HCT116 (cell line): ENCODE measurements around the gene LENG9. TPM values are rescaled to one million over a fixed set of nuclear protein-coding genes. Genes with fewer than 3 reads are reported as not detected.

Experiments used
- ATAC-seq: fragments of 200-7000 bp; cut with Tn5 transposase; 2 replicates; pipeline ENCODE4 v1.9.1; 2020; ENCODE audit warnings: mild to moderate bottlenecking, moderate library complexity
- BruUV-seq: library from RNA; stranded (reverse); fragments of 400-500 nt; replicated peaks from 2 replicates; lab custom pipeline; 2021; lab: Mats Ljungman, UMichigan
- CTCF ChIA-PET: fragments of 300-600 bp; sonication (Branson Sonifier 250); formaldehyde crosslinking; loops from one replicate; lab custom pipeline; 2021; ENCODE audit warnings: antibody characterized with exemption; lab: Charles Lee
- POLR2A ChIA-PET: fragments of 300-600, 350-600 bp; sonication (Branson Sonifier 250); formaldehyde crosslinking; loops from one replicate; lab custom pipeline; 2021; ENCODE audit warnings: antibody characterized with exemption; lab: Charles Lee
- RAD21 ChIA-PET, 2 experiments: fragments of 300-600 bp; sonication (Branson Sonifier 250); formaldehyde crosslinking; loops; one replicate each; lab custom pipeline; 2023; ENCODE audit warnings: low total read pairs in 2 of 2; ENCODE audit not compliant: uncharacterized antibody in 2 of 2, unreplicated experiment in 2 of 2, low non-redundant PET in 1 of 2; lab: Charles Lee
- DNase-seq: peaks from one replicate; pipeline ENCODE4 v3.0.0-alpha.2; 2010; ENCODE audit warnings: low read depth, low spot score
- H2AFZ ChIP-seq: fragments of 200-600 bp; shearing (Covaris generic), sonication (generic); 2 replicates; pipeline ENCODE4 v1.6.1; 2017; ENCODE audit warnings: low read depth, mixed run types, mixed read lengths, antibody characterized with exemption, low read length; ENCODE audit not compliant: poor library complexity, severe bottlenecking
- H3K27ac ChIP-seq: 2 replicates; pipeline ENCODE4 v1.5.1; 2012; ENCODE audit warnings: low read depth, low read length
- H3K27me3 ChIP-seq: fragments of 200-600 bp; sonication (generic); 2 replicates; pipeline ENCODE4 v1.6.1; 2016; ENCODE audit warnings: mixed run types, low read length, mixed read lengths; ENCODE audit not compliant: insufficient read depth
- H3K36me3 ChIP-seq, 2 experiments: fragments of 200-500 bp in 1 of 2; fragments of 200-600 bp in 1 of 2; sonication (Bioruptor generic) in 1 of 2; sonication (generic) in 1 of 2; 2 replicates each; pipeline versions ENCODE4 v1.5.1 to v1.6.1; 2014 to 2016; ENCODE audit warnings: low read length in 2 of 2, inconsistent platforms in 1 of 2, mixed read lengths in 1 of 2, mixed run types in 1 of 2; ENCODE audit not compliant: insufficient read depth in 2 of 2, control insufficient read depth in 1 of 2
- H3K4me1 ChIP-seq, 2 experiments: fragments of 200-600 bp in 1 of 2; sonication (generic) in 1 of 2; 2 replicates each; pipeline versions ENCODE4 v1.5.1 to v1.6.1; 2012 to 2017; ENCODE audit warnings: low read length in 2 of 2, inconsistent platforms in 1 of 2, mild to moderate bottlenecking in 1 of 2, mixed read lengths in 1 of 2, mixed run types in 1 of 2, moderate library complexity in 1 of 2; ENCODE audit not compliant: insufficient read depth in 2 of 2, control insufficient read depth in 1 of 2
- H3K4me2 ChIP-seq: fragments of 200-600 bp; sonication (generic); 2 replicates; pipeline ENCODE4 v1.6.1; 2017; ENCODE audit warnings: mixed run types, low read length, mixed read lengths
- H3K4me3 ChIP-seq, 2 experiments: fragments of 200-600 bp in 1 of 2; sonication (generic) in 1 of 2; replicated peaks in 1 of 2; 2 replicates each; pipeline ENCODE4 v1.5.1; 2011 to 2016; ENCODE audit warnings: low read length in 2 of 2, control low read depth in 1 of 2, low read depth in 1 of 2, mild to moderate bottlenecking in 1 of 2, mixed read lengths in 1 of 2, mixed run types in 1 of 2
- H3K79me2 ChIP-seq: fragments of 200-600 bp; sonication (generic); 2 replicates; pipeline ENCODE4 v1.6.1; 2017; ENCODE audit warnings: mild to moderate bottlenecking, mixed run types, low read length, moderate library complexity, mixed read lengths; ENCODE audit not compliant: insufficient read depth
- H3K9ac ChIP-seq: fragments of 200-600 bp; sonication (generic); 2 replicates; pipeline ENCODE4 v1.6.1; 2016; ENCODE audit warnings: low read length, mixed read lengths
- H3K9me2 ChIP-seq: fragments of 200-600 bp; sonication (generic), shearing (Covaris generic); 2 replicates; pipeline ENCODE4 v1.6.1; 2017; ENCODE audit warnings: mixed run types, mild to moderate bottlenecking, moderate library complexity; ENCODE audit not compliant: insufficient read depth
- H3K9me3 ChIP-seq, 2 experiments: fragments of 200-500 bp in 1 of 2; fragments of 200-600 bp in 1 of 2; sonication (Bioruptor generic) in 1 of 2; sonication (generic) in 1 of 2; 2 replicates each; pipeline ENCODE4 v1.6.1; 2014 to 2017; ENCODE audit warnings: low read length in 2 of 2, mixed read lengths in 2 of 2, inconsistent platforms in 1 of 2, low read depth in 1 of 2, mild to moderate bottlenecking in 1 of 2, mixed run types in 1 of 2, moderate library complexity in 1 of 2; ENCODE audit not compliant: control insufficient read depth in 1 of 2, insufficient read depth in 1 of 2
- H4K20me1 ChIP-seq: fragments of 200-600 bp; sonication (generic), shearing (Covaris generic); 2 replicates; pipeline ENCODE4 v1.6.1; 2017; ENCODE audit warnings: mixed run types, mild to moderate bottlenecking, moderate library complexity; ENCODE audit not compliant: insufficient read depth
- CBX3 ChIP-seq: IDR thresholded peaks from 2 replicates; pipeline ENCODE4 v1.6.1; 2012; ENCODE audit warnings: low read depth
- CEBPB ChIP-seq: IDR thresholded peaks from 2 replicates; pipeline ENCODE4 v1.6.1; 2012; ENCODE audit warnings: low read depth
- CTCF ChIP-seq, 3 experiments: fragments of 200-600 bp in 1 of 3; sonication (generic) in 1 of 3; IDR thresholded peaks in 2 of 3; conservative IDR thresholded peaks in 1 of 3; 2 replicates each; pipeline ENCODE4 v1.5.1; 2012 to 2017; ENCODE audit warnings: low read depth in 2 of 3, low read length in 2 of 3, antibody characterized with exemption in 1 of 3, borderline replicate concordance in 1 of 3, control low read depth in 1 of 3, mild to moderate bottlenecking in 1 of 3, mixed read lengths in 1 of 3, mixed run types in 1 of 3, moderate library complexity in 1 of 3; ENCODE audit not compliant: insufficient read depth in 1 of 3
- EGR1 ChIP-seq: IDR thresholded peaks from 2 replicates; pipeline ENCODE4 v1.6.1; 2012; ENCODE audit warnings: low read depth
- EZH2phosphoT487 ChIP-seq: fragments of 200-600 bp; IDR thresholded peaks from 2 replicates; pipeline ENCODE4 v1.6.1; 2018; ENCODE audit warnings: antibody characterized with exemption, borderline replicate concordance
- FOSL1 ChIP-seq: IDR thresholded peaks from 2 replicates; pipeline ENCODE4 v1.6.1; 2012; ENCODE audit warnings: low read depth
- MAX ChIP-seq: IDR thresholded peaks from 2 replicates; pipeline ENCODE4 v1.6.1; 2012
- POLR2A ChIP-seq: IDR thresholded peaks from 2 replicates; pipeline ENCODE4 v1.7.0; 2011; ENCODE audit warnings: borderline replicate concordance; ENCODE audit not compliant: insufficient read depth, insufficient read length; ENCODE audit errors: extremely low read depth
- POLR2AphosphoS5 ChIP-seq: IDR thresholded peaks from 2 replicates; pipeline ENCODE4 v1.6.1; 2011; ENCODE audit warnings: mild to moderate bottlenecking, low read depth, low read length, moderate library complexity
- RAD21 ChIP-seq: IDR thresholded peaks from 2 replicates; pipeline ENCODE4 v1.6.1; 2012; ENCODE audit warnings: low read depth, mild to moderate bottlenecking
- REST ChIP-seq: IDR thresholded peaks from 2 replicates; pipeline ENCODE4 v1.6.1; 2012; ENCODE audit warnings: low read depth
- SIN3A ChIP-seq: IDR thresholded peaks from 2 replicates; pipeline ENCODE4 v1.6.1; 2012; ENCODE audit warnings: low read depth
- SP1 ChIP-seq: IDR thresholded peaks from 2 replicates; pipeline ENCODE4 v1.6.1; 2012; ENCODE audit warnings: low read depth
- SRF ChIP-seq: IDR thresholded peaks from 2 replicates; pipeline ENCODE4 v1.6.1; 2012; ENCODE audit warnings: low read depth
- TCF7L2 ChIP-seq: IDR thresholded peaks from 2 replicates; pipeline ENCODE4 v1.7.0; 2011; ENCODE audit warnings: borderline replicate concordance, inconsistent platforms; ENCODE audit not compliant: insufficient read depth, insufficient read length; ENCODE audit errors: extremely low read depth
- ZBTB33 ChIP-seq: IDR thresholded peaks from 2 replicates; pipeline ENCODE4 v1.6.1; 2011; ENCODE audit warnings: mild to moderate bottlenecking, low read length, moderate library complexity; ENCODE audit not compliant: insufficient replicate concordance; ENCODE audit errors: extremely low read depth
- ZFX ChIP-seq: fragments of 450-650 bp; IDR thresholded peaks from 2 replicates; pipeline ENCODE4 v1.6.1; 2017
- intact Hi-C: fragments of 100-400 bp; cut with micrococcal nuclease; formaldehyde crosslinking; loops from 2 replicates; pipeline ENCODE4 v1.10.0; 2022
- total RNA-seq: library from RNA; stranded (reverse); gene quantifications from one replicate; pipeline ENCODE4 v1.2.1, GENCODE V29; 2021; ENCODE audit not compliant: unreplicated experiment

The LENG9 gene
- total RNA-seq, 1 experiment from 2014 or later = 9.0 TPM

- Histone ChIP-seq H3K9me3 (no peaks in the 10 kb centered on the region), H2AFZ (no peak within 1 kb of the TSS), H3K9ac (peak within 1 kb of the TSS; percentile 98), H3K27ac (peak within 1 kb of the TSS; percentile 90), H3K4me3 (peak within 1 kb of the TSS; percentile 64 to 97), H3K36me3 (peaks cover 31 to 41% of the 10 kb centered on the region in 2 experiments), H3K4me2 (peak within 1 kb of the TSS; percentile 89), H3K4me1 (peaks cover 12 to 25% of the 10 kb centered on the region in 2 experiments; a peak in 3 of 4 replicates), H3K9me2 (no peaks in the 10 kb centered on the region), H4K20me1 (peaks cover 7% of the 10 kb centered on the region; the same call in 1 of the 2 replicates), H3K27me3 (no peaks in the 10 kb centered on the region), H3K79me2 (peaks cover 79% of the 10 kb centered on the region)
- CTCF ChIA-PET = interaction anchor here (0.9 to 1.5 kb wide), 4 partner anchors 9 to 101 kb away, joined by 3 to 11 read pairs (median 9); partner anchors contain the start of gene LENG9
- ATAC-seq = peak; percentile 93
- DNase-seq = peak; percentile 97
- BruUV-seq = no TSS peak
- POLR2A ChIA-PET = interaction anchor here (1.0 to 2.2 kb wide), 10 partner anchors 10 to 248 kb away, joined by 3 to 17 read pairs (median 7); partner anchors contain the start of genes LENG9 and RPS9
- intact Hi-C loops = loop anchor here (1.0 kb wide), 1 partner anchor 14 kb away; the partner anchor contains the start of gene LENG9
- RAD21 ChIA-PET = interaction anchor here in 1 of 2 experiments (0.5 kb wide), 1 partner anchor 13 kb away, joined by 3 read pairs; no protein-coding TSS in a partner anchor
- no peak for TF ChIP-seq RAD21
- peak; percentile 95 for TF ChIP-seq SP1
- no peak for TF ChIP-seq REST
- peak; percentile 98 for TF ChIP-seq SRF
- TF ChIP-seq POLR2A = peak; percentile 83
- TF ChIP-seq FOSL1 = no peak
- peak; percentile 64 for TF ChIP-seq ZBTB33
- no peak for TF ChIP-seq CTCF (IDR thresholded peaks at IDR 0.05 in 2 of 3, conservative IDR thresholded peaks at IDR 0.05 in 1 of 3; ENCODE audit: borderline replicate concordance in 1 of 3, insufficient read depth in 1 of 3, low read depth in 2 of 3, low read length in 2 of 3)
- peak; percentile 96 for TF ChIP-seq ZFX
- peak; percentile 48; the same call in 1 of the 2 replicates for TF ChIP-seq SIN3A
- TF ChIP-seq CEBPB = no peak
- peak; percentile 80 for TF ChIP-seq MAX
- peak; percentile 100 for TF ChIP-seq EGR1
- no peak for TF ChIP-seq EZH2phosphoT487
- no peak for TF ChIP-seq TCF7L2
- TF ChIP-seq CBX3 = no peak; the same call in 1 of the 2 replicates
- TF ChIP-seq POLR2AphosphoS5 = peak; percentile 96
Observed at GRCh38 chr19:54448774-54449700, 14.5 kb downstream of the LENG9 start, which contains the start of gene LENG8. Gene LENG8, plus strand, starts transcription at chr19:54449199. Its CDS starts 2,146 bp downstream, at chr19:54451345.
